SK-N-SH (cell line): Measurements from ENCODE around the gene POU2F1. TPM values are rescaled to one million over a fixed set of nuclear protein-coding genes. Genes with fewer than 3 reads are reported as not detected.

ENCODE experiments used
- CTCF ChIA-PET: fragments of 300-600, 350-600 bp; formaldehyde crosslinking; extraction: SDS; loops from one replicate; lab custom pipeline; 2021; lab: Yijun Ruan, JAX
- POLR2A ChIA-PET: fragments of 350-600 bp; sonication (Branson Sonifier 250); formaldehyde crosslinking; extraction: SDS; loops from one replicate; lab custom pipeline; 2020; ENCODE audit warnings: antibody characterized with exemption, inconsistent platforms; lab: Yijun Ruan, JAX
- DNase-seq: peaks from one replicate; pipeline ENCODE4 v3.0.0; 2012
- H2AFZ ChIP-seq: fragments of 200-600 bp; sonication (generic); 2 replicates; pipeline ENCODE4 v1.8.1; 2016; ENCODE audit warnings: antibody characterized with exemption, mild to moderate bottlenecking, low read depth
- H3F3A ChIP-seq: fragments of 200-600 bp; sonication (generic); replicated peaks from 2 replicates; pipeline ENCODE3; 2016; ENCODE audit warnings: antibody characterized with exemption, mild to moderate bottlenecking; ENCODE audit not compliant: insufficient read depth
- H3K27ac ChIP-seq, 2 experiments: fragments of 200-500 bp in 1 of 2; fragments of 200-600 bp in 1 of 2; sonication (Bioruptor generic) in 1 of 2; sonication (generic), shearing (Covaris generic) in 1 of 2; 2 replicates each; pipeline versions ENCODE4 v1.5.1 to v1.6.1; 2014 to 2016; ENCODE audit warnings: low read depth in 2 of 2, inconsistent platforms in 1 of 2, low read length in 1 of 2, mild to moderate bottlenecking in 1 of 2, mixed read lengths in 1 of 2
- H3K27me3 ChIP-seq: fragments of 200-600 bp; sonication (generic), shearing (Covaris generic); 2 replicates; pipeline ENCODE4 v1.6.1; 2016; ENCODE audit warnings: mixed run types; ENCODE audit not compliant: insufficient read depth
- H3K36me3 ChIP-seq, 2 experiments: fragments of 200-500 bp in 1 of 2; fragments of 200-600 bp in 1 of 2; sonication (Bioruptor generic) in 1 of 2; sonication (generic) in 1 of 2; replicated peaks in 1 of 2; 2 replicates each; pipeline versions ENCODE3 to v1.5.1; 2014 to 2016; ENCODE audit warnings: low read length in 1 of 2, mild to moderate bottlenecking in 1 of 2; ENCODE audit not compliant: insufficient read depth in 2 of 2, control insufficient read depth in 1 of 2
- H3K4me1 ChIP-seq, 2 experiments: fragments of 200-500 bp in 1 of 2; fragments of 200-600 bp in 1 of 2; sonication (Bioruptor generic) in 1 of 2; sonication (generic), shearing (Covaris generic) in 1 of 2; 2 replicates each; pipeline versions ENCODE4 v1.5.1 to v1.6.1; 2014 to 2016; ENCODE audit warnings: low read depth in 1 of 2, low read length in 1 of 2, mixed run types in 1 of 2; ENCODE audit not compliant: insufficient read depth in 2 of 2, control insufficient read depth in 1 of 2
- H3K4me2 ChIP-seq: fragments of 200-600 bp; sonication (generic), shearing (Covaris generic); 2 replicates; pipeline ENCODE4 v1.6.1; 2017; ENCODE audit warnings: mixed run types
- H3K4me3 ChIP-seq, 2 experiments: fragments of 200-500 bp in 1 of 2; fragments of 200-600 bp in 1 of 2; sonication (Bioruptor generic) in 1 of 2; sonication (generic), shearing (Covaris generic) in 1 of 2; 2 replicates each; pipeline versions ENCODE4 v1.5.1 to v1.8.1; 2014 to 2016; ENCODE audit warnings: low read depth in 2 of 2, inconsistent platforms in 1 of 2, low read length in 1 of 2, mild to moderate bottlenecking in 1 of 2, mixed read lengths in 1 of 2, moderate library complexity in 1 of 2
- H3K79me2 ChIP-seq: fragments of 200-600 bp; sonication (generic); 2 replicates; pipeline ENCODE4 v1.8.1; 2017; ENCODE audit warnings: mild to moderate bottlenecking; ENCODE audit not compliant: insufficient read depth
- H3K9ac ChIP-seq: fragments of 200-600 bp; sonication (generic); 2 replicates; pipeline ENCODE4 v1.6.1; 2017; ENCODE audit warnings: mixed run types
- H3K9me2 ChIP-seq: fragments of 200-600 bp; sonication (generic); 2 replicates; pipeline ENCODE4 v1.6.1; 2017; ENCODE audit warnings: mixed run types
- H3K9me3 ChIP-seq: fragments of 200-600 bp; sonication (generic); 2 replicates; pipeline ENCODE4 v1.6.1; 2017; ENCODE audit warnings: mixed run types, mild to moderate bottlenecking, moderate library complexity
- H4K20me1 ChIP-seq: fragments of 200-600 bp; sonication (generic); 2 replicates; pipeline ENCODE4 v1.6.1; 2017; ENCODE audit warnings: mild to moderate bottlenecking, mixed run types; ENCODE audit not compliant: insufficient read depth
- CHD2 ChIP-seq: fragments of 150-350 bp; IDR thresholded peaks from 2 replicates; pipeline ENCODE4 v1.6.1; 2018; ENCODE audit warnings: low read length; ENCODE audit not compliant: partially characterized antibody
- ELF1 ChIP-seq: IDR thresholded peaks from 2 replicates; pipeline ENCODE4 v1.4.0; 2012
- EP300 ChIP-seq, 2 experiments: IDR thresholded peaks; 2 replicates each; pipeline versions ENCODE4 v1.4.0 to v1.6.1; 2012; ENCODE audit warnings: borderline replicate concordance in 1 of 2, low read depth in 1 of 2, low read length in 1 of 2
- FOSL2 ChIP-seq: IDR thresholded peaks from 2 replicates; pipeline ENCODE4 v1.4.0; 2012; ENCODE audit warnings: low read depth, mild to moderate bottlenecking, moderate library complexity, borderline replicate concordance
- FOXJ3 ChIP-seq: sonication (generic); formaldehyde crosslinking; IDR thresholded peaks from 2 replicates; pipeline ENCODE4 v1.5.1; 2020; ENCODE audit warnings: mild to moderate bottlenecking, missing genetic modification reagents
- JUND ChIP-seq: IDR thresholded peaks from 2 replicates; pipeline ENCODE4 v1.4.0; 2012
- MEF2A ChIP-seq: IDR thresholded peaks from 2 replicates; pipeline ENCODE4 v1.4.0; 2012; ENCODE audit warnings: low read depth, borderline replicate concordance
- MXI1 ChIP-seq: IDR thresholded peaks from 2 replicates; pipeline ENCODE4 v1.6.1; 2012; ENCODE audit warnings: mild to moderate bottlenecking, low read depth, low read length, improper control_type of control experiment
- POLR2AphosphoS5 ChIP-seq: IDR thresholded peaks from 2 replicates; pipeline ENCODE4 v1.6.1; 2012; ENCODE audit warnings: low read depth, low read length
- RCOR1 ChIP-seq: fragments of 150-350 bp; IDR thresholded peaks from 2 replicates; pipeline ENCODE4 v1.6.1; 2017; ENCODE audit warnings: antibody characterized with exemption, low read length
- SMC3 ChIP-seq: IDR thresholded peaks from 2 replicates; pipeline ENCODE4 v1.6.1; 2012; ENCODE audit warnings: low read depth, low read length, improper control_type of control experiment
- TAF1 ChIP-seq: IDR thresholded peaks from 2 replicates; pipeline ENCODE4 v1.6.1; 2012; ENCODE audit warnings: low read depth, mild to moderate bottlenecking, low read length, moderate library complexity, borderline replicate concordance
- TEAD4 ChIP-seq: IDR thresholded peaks from 2 replicates; pipeline ENCODE4 v1.4.0; 2012; ENCODE audit warnings: mild to moderate bottlenecking, borderline replicate concordance; ENCODE audit not compliant: insufficient read depth
- WGBS: methylation state at CpG from one replicate; pipeline ENCODE4 v1.1.6; 2017; ENCODE audit warnings: low lambda C conversion rate; 5-methylcytosine and 5-hydroxymethylcytosine counted together
- polyA plus RNA-seq, 3 experiments: library from polyadenylated mRNA; depleted of rRNA; stranded (reverse); fragments of >200 nt; gene quantifications; 2 replicates each; pipeline ENCODE4 v1.2.3, GENCODE V29; 2012
- TF ChIP-seq, protein P1 (sequence below): fragments of 150-350 bp; IDR thresholded peaks from 2 replicates; pipeline ENCODE4 v1.6.1; 2016; ENCODE audit warnings: mild to moderate bottlenecking, low read depth, low read length
- TF ChIP-seq, protein P2 (sequence below): IDR thresholded peaks from 2 replicates; pipeline ENCODE4; 2012
- TF ChIP-seq, protein P3 (sequence below): fragments of 150-350 bp; IDR thresholded peaks from 2 replicates; pipeline ENCODE4 v1.6.1; 2017; ENCODE audit warnings: antibody characterized with exemption, low read length, low read depth, borderline replicate concordance

Gene POU2F1
- polyA plus RNA-seq, 1 of the 3 experiments (the other 2 are of a cell fraction) = 1.2 TPM

DNA sequence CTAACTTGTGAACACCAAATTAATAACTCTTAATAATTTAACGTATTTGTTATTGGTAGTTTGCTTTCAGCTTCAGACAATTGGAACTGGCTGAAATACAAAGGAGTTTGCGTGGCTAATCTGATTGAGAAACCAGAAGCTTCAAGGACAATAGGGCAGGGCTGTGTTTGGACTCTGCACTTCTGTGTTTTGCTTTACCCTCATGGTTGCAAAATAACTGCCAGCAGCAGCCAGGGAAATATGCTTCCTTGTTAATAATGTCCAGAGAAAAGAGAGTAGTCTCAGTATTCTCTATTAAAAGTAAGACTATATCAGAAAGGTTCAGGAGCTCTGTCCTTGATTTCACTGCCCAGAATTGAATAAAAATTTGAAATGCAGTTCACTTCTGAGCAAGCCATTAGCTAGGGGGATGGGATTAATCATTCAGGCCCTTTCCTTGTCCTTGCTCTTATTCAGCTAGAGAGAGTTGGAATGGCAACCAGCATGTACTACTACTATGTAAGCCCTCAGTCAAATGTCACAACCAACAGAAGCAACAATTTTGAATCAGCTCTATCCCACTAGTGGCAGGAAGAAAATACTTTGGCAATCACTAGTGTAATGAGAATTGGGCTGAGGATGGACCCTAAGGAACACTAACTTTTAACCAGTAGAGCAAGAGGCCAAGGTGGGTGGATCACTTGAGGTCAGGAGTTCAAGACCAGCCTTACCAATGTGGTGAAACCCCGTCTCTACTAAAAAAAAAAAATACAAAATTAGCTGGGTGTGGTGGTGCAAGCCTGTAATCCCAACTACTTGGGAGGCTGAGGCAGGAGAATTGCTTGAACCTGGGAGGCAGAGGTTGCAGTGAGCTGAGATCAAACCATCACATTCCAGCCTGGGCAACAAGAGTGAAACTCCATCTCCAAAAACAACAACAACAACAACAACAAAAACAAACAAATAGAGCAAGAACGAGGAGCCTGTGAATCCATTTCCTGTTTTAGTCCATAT lies 76.8 kb downstream of the POU2F1 start:
- H3K36me3 ChIP-seq = no peaks in the 10 kb centered on the region
- H3K79me2 ChIP-seq = peaks cover 18% of the 10 kb centered on the region
- 81% methylated on average over 4 of the region's 4 CpGs for WGBS
- H3F3A ChIP-seq = no peaks in the 10 kb centered on the region
- no peak for DNase-seq
- H3K27me3 ChIP-seq = no peaks in the 10 kb centered on the region
- H3K9me3 ChIP-seq = no peaks in the 10 kb centered on the region
- H4K20me1 ChIP-seq = no peaks in the 10 kb centered on the region
- H3K9ac ChIP-seq = no peak overlapping the region
- CTCF ChIA-PET = interaction anchor here (1.2 to 2.5 kb wide), 2 partner anchors 8 to 29 kb away, joined by 3 to 7 read pairs; no protein-coding TSS in a partner anchor
- H2AFZ ChIP-seq = no peak overlapping the region
- TF ChIP-seq, protein P1, sequence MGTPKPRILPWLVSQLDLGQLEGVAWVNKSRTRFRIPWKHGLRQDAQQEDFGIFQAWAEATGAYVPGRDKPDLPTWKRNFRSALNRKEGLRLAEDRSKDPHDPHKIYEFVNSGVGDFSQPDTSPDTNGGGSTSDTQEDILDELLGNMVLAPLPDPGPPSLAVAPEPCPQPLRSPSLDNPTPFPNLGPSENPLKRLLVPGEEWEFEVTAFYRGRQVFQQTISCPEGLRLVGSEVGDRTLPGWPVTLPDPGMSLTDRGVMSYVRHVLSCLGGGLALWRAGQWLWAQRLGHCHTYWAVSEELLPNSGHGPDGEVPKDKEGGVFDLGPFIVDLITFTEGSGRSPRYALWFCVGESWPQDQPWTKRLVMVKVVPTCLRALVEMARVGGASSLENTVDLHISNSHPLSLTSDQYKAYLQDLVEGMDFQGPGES = no peak
- TF ChIP-seq EP300 (IDR thresholded peaks at IDR 0.05; ENCODE audit: borderline replicate concordance in 1 of 2, low read depth in 1 of 2, low read length in 1 of 2) = no peak
- no peak for TF ChIP-seq JUND
- TF ChIP-seq CHD2 = no peak
- TF ChIP-seq FOSL2 = no peak
- TF ChIP-seq RCOR1 = no peak
- no peaks in the 10 kb centered on the region for H3K4me1 ChIP-seq
- H3K4me2 ChIP-seq = no peak overlapping the region
- H3K9me2 ChIP-seq = no peaks in the 10 kb centered on the region
- no peak overlapping the region for H3K27ac ChIP-seq
- POLR2A ChIA-PET = no interaction called here
- H3K4me3 ChIP-seq = no peak overlapping the region

DNA sequence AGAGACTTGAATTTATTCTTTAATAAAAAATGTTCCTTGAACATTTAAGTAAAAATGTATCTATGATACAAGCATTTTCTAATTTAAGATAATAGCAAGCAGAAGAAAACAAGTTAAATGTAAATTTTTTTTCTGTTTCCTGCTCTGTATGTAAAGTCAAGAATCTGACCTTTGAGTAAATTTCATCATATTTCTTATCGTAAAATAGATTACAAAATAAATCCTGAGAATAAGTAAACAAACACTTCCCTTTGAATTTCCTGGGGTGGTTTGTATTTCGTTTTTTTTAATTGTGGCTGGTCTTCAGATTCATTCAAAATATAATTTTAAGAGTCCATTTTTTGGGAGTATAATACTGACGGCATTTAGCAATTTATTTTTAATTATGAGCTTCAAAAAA lies 77.6 kb downstream of the POU2F1 start:
- ChIA-PET CTCF (no interaction called here), POLR2A (no interaction called here)
- Histone ChIP-seq H3K27ac (no peak overlapping the region), H4K20me1 (peaks cover 3% of the 10 kb centered on the region; the same call in 1 of the 2 replicates), H3K36me3 (no peaks in the 10 kb centered on the region), H3K27me3 (no peaks in the 10 kb centered on the region), H3K4me1 (no peaks in the 10 kb centered on the region), H3F3A (no peaks in the 10 kb centered on the region), H2AFZ (no peak overlapping the region), H3K9me3 (no peaks in the 10 kb centered on the region), H3K4me2 (no peak overlapping the region), H3K9me2 (no peaks in the 10 kb centered on the region), H3K4me3 (no peak overlapping the region), H3K79me2 (peaks cover 15% of the 10 kb centered on the region), H3K9ac (no peak overlapping the region)
- TF ChIP-seq MXI1 = no peak
- TF ChIP-seq TAF1 = no peak
- TF ChIP-seq TEAD4 = no peak
- no peak for DNase-seq
- 82% methylated on average over 3 of the region's 3 CpGs for WGBS

DNA sequence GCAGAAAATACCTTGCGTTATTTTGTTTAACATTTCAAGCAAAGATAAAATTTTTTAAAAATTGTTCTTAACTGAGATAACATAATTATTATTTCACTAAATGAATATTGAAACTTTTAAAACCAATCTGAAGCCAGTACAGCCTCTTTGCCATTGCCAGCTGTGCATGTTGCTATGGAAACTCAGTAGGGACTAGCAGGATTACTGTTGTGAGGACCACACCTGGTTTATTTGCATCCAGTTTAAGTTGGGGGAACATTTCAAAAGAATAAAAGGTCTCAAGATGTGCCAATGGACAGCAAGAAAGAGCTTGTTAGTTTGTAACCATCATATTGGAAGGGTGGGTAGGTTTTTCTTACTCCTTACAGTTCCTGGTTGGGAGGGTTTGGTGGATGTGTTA lies 80.7 kb downstream of the POU2F1 start:
- peaks cover 4% of the 10 kb centered on the region; the same call in 1 of the 2 replicates for H4K20me1 ChIP-seq
- CTCF ChIA-PET = no interaction called here
- TF ChIP-seq, protein P2, sequence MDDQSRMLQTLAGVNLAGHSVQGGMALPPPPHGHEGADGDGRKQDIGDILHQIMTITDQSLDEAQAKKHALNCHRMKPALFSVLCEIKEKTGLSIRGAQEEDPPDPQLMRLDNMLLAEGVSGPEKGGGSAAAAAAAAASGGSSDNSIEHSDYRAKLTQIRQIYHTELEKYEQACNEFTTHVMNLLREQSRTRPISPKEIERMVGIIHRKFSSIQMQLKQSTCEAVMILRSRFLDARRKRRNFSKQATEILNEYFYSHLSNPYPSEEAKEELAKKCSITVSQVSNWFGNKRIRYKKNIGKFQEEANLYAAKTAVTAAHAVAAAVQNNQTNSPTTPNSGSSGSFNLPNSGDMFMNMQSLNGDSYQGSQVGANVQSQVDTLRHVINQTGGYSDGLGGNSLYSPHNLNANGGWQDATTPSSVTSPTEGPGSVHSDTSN = no peak
- no peak for TF ChIP-seq RCOR1
- TF ChIP-seq POLR2AphosphoS5 = no peak
- no peak for TF ChIP-seq ELF1
- TF ChIP-seq, protein P3, sequence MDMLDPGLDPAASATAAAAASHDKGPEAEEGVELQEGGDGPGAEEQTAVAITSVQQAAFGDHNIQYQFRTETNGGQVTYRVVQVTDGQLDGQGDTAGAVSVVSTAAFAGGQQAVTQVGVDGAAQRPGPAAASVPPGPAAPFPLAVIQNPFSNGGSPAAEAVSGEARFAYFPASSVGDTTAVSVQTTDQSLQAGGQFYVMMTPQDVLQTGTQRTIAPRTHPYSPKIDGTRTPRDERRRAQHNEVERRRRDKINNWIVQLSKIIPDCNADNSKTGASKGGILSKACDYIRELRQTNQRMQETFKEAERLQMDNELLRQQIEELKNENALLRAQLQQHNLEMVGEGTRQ = no peak
- no peak for TF ChIP-seq EP300 (IDR thresholded peaks at IDR 0.05; ENCODE audit: borderline replicate concordance in 1 of 2, low read depth in 1 of 2, low read length in 1 of 2)
- no peak for TF ChIP-seq CHD2
- TF ChIP-seq MEF2A = no peak
- no peak for TF ChIP-seq SMC3
- TF ChIP-seq FOXJ3 (CRISPR knock-in tag) = no peak
- TF ChIP-seq FOSL2 = no peak

More for the DNA sequence above, 80.7 kb downstream of the POU2F1 start:
- POLR2A ChIA-PET = no interaction called here
- H3K9me2 ChIP-seq = no peaks in the 10 kb centered on the region
- DNase-seq = no peak
- H3K27me3 ChIP-seq = no peaks in the 10 kb centered on the region
- H2AFZ ChIP-seq = no peak overlapping the region
- H3K36me3 ChIP-seq = no peaks in the 10 kb centered on the region
- H3K4me1 ChIP-seq = no peaks in the 10 kb centered on the region; a peak in 1 of 4 replicates
- peaks cover 9% of the 10 kb centered on the region for H3K79me2 ChIP-seq
- WGBS = 98% methylated on average over 1 of the region's 1 CpG
- H3K4me2 ChIP-seq = no peak overlapping the region
- H3F3A ChIP-seq = no peaks in the 10 kb centered on the region
- H3K9ac ChIP-seq = no peak overlapping the region
- no peaks in the 10 kb centered on the region for H3K9me3 ChIP-seq
- no peak overlapping the region for H3K4me3 ChIP-seq
- no peak overlapping the region for H3K27ac ChIP-seq
